HG02763 (cell line): ENCODE measurements around the gene ZNF335.
"Not testable (repeated sequence)": the region's sequence is repeated elsewhere in the genome, so short reads cannot be mapped to it uniquely, and the experiment has no call there.

ENCODE experiments used
- ATAC-seq: cut with Tn5 transposase; IDR thresholded peaks from one replicate; pipeline ENCODE4 v1.9.1; 2021; ENCODE audit warnings: mild to moderate bottlenecking, moderate library complexity; ENCODE audit not compliant: unreplicated experiment

ZNF335 gene

GRCh38 chr20:46004187-46004586, 32.2 kb upstream of the ZNF335 start:
- no peak for ATAC-seq

DNA sequence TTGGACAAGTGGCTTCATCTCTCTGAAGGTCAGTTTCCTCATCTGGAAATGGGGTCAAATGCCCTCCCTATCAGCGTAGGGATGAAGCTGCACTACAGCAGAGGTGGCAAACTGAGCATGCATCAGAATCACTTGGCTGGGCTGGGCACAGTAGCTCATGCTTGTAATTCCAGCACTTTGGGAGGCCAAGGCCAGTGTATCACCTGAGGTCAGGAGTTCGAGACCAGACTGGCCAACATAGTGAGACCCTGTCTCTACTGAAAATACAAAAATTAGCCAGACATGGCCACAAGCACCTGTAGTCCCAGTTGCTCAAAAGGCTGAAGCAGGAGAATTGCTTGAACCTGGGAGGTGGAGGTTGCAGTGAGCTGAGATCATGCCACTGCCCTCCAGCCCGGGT, 30.0 kb upstream of the ZNF335 start:
- no peak for ATAC-seq

- no peak for ATAC-seq
These were observed 29.5 kb upstream of the ZNF335 start for GRCh38 chr20:46001498-46001897.

- no peak for ATAC-seq
These were observed 28.4 kb upstream of the ZNF335 start for GRCh38 chr20:46000262-46000996.

- no peak for ATAC-seq
These were observed 27.7 kb upstream of the ZNF335 start for GRCh38 chr20:45999557-46000261.

- ATAC-seq: no peak
These were observed 26.8 kb upstream of the ZNF335 start for GRCh38 chr20:45998761-45999160.

DNA sequence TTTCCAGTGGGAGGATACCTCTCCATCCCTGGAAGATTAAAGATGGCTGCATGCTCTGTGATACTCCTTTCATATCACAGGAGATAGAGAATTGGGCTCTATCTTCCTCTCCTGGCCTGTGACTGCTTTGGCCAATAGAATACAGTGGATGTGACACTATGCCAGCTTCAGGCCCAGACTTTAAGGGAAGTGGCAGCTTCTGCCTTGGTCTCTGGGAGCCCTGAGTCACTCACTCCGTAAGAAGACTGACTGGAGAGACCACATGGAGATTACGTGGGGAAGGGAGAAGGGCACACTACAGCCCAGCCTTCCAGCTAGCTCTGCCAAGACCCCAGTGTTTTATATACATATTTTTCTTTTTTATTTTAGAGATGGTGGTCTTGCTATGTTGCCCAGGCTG, 26.3 kb upstream of the ZNF335 start:
- ATAC-seq: no peak

DNA sequence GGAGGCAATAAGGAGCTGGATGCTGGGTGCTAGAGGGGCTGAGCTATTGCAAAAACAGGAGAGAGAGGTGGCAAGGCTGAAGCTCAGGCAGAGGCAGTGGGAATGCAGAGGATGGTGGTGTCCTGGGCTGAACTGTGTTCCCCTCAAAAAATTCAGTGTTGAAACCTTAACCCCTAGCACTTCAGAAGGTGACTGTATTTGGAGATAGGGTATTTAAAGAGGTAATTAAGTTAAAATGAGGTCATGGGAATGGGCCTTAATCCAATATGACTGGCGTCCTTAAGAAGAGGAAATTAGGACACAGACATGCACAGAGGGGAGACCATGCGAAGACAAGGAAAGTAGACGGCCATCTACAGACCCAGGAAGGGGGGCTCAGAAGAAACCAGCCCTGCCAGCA, 25.2 kb upstream of the ZNF335 start:
- no peak for ATAC-seq

- ATAC-seq: not testable (repeated sequence)
These were observed 23.6 kb upstream of the ZNF335 start for GRCh38 chr20:45995495-45996097.

DNA sequence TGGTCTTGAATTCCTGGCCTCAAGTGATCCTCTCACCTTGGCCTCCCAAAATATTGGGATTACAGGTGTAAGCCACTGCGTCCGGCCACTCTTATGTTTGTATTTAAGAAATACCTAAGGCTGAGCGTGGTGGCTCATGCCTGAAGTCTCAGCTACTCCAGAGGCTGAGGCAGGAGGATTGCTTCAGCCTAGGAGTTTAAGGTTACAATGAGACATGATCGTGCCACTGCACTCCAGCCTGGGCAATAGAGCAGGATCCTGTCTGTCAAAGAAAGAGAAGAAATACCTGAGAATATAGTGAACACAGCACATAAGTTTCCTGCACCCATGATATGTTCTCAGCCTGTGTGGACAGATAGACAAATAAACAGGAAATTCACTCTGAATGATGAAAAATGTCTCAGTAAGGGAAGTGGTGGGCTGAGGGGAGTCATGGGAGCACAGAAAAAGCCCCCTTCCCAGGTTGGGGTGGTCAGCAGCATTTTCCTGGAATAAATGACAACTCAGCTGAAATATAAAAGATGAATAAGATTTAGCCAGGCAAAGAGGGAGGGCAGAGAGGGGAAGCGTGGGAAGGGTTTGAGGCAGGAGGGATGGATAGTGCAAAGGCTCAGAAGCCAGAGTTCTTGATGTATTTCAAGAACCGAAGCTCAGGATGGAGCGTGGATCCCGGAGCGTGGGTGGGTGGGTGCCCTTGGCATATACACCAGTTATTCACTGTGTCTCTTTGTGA, 22.9 kb upstream of the ZNF335 start:
- no peak for ATAC-seq

DNA sequence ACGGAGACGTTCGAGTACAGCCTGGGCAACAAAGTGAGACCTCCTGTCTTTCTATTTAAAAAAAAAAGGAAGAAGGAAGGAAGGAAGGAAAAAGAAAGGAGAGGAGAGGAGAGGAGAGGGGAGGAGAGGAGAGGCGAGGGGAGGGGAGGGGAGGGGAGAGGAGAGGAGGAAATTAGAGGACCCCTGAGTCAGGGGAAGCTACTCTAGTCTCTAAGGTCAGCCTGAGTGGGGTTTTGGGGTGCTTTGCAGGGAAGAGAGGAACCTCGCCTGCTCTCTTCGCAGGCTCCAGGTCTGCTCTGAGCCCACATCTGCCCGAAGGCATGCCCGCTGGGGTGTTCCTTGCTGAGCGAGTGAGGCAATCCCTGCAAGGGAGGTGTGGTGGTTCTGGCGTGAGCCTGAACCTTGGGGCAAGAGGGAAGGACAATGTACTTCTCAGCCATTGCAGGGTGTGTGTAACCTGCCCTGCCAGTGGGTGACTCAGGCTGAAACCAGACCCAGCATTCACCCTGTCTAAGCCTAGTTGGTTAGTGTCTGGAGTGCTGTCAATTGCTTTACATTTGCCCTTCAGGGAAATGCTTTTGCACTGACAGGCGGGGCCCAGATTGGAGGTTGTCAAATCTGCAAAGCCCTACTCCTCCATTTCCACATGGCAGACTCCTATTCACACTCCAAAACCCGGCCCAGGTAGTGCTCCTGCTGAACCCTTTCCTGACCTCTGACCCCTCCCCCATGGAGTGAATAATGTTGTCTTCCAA, 21.4 kb upstream of the ZNF335 start:
- ATAC-seq: no peak

GRCh38 chr20:45991616-45992015, 19.6 kb upstream of the ZNF335 start:
- no peak for ATAC-seq

GRCh38 chr20:45988830-45989229, 16.8 kb upstream of the ZNF335 start:
- ATAC-seq: not testable (repeated sequence)

DNA sequence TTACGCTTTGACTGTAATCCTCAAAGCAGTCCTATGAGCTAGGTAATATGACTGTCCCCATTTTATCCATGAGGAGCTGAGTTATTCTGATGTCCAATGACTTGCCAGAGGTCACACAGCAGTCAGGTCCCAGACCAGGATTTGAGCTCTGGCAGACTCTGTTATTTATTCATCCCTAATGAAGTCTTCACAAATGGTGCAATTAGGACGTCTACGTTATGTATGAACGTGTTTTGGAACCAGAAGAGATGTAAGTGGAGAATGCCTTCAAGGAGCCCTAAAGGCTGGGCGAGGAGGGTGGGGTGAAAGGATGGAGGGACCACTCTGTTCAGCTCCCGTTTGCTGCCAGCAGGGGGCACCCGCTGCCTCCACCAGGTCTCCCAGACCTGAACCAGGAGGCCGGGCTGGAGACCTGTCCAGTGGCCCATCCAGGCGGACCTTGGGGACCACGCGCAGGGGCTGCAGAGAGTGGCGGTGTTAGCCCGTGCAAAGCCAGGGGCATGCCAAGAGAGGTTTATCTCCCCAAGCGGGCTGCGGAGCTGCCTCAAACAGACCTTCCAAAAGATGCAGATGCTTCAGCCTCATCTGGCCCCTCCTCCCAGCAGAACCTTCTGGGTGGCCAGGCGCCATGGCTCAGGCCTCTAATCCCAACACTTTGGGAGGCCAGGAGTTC, 15.2 kb upstream of the ZNF335 start:
- no peak for ATAC-seq

- ATAC-seq: no peak
These were observed 13.6 kb upstream of the ZNF335 start for GRCh38 chr20:45985573-45985972.

- no peak for ATAC-seq
These were observed 11.3 kb upstream of the ZNF335 start for GRCh38 chr20:45983279-45983743.

DNA sequence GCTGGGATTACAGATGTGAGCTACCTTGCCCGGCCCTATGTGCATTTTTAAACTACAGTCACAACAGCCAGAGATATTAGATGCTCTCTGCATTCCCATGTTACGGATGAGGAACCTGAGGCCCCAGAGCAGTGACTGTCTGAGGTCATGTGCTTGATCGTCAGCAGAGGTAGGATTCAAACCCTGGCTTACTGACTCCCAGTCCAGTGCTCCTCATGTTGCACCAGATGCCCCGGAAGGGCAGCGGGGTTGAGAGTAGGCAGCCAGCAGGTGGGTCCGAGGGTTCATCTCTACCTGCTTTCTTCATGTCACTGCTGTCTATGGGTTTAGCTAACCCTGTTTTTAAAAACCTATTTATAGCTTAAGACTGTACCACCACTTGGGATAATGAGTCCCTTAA, 9.3 kb upstream of the ZNF335 start:
- no peak for ATAC-seq

DNA sequence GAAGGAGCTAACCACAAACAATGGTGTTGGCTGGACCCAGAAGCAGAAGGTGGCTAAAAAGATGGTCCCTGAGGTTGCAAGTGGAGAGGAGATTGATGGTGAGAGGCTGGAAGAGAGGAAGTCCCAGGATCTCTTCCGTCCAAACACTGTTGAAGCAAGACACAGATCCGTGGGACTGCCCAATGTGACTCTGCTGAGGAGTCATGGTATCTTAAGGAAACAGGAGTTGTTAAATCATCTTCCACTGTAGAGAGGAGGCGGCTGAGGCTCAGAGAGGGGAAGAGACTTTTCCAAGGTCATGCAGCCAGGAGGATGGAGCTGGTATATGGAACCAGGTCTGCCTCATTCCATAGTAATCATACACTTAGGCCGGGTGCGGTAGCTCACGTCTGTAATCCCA, 4.1 kb upstream of the ZNF335 start:
- ATAC-seq: no peak

- no peak for ATAC-seq
These were observed 3.7 kb upstream of the ZNF335 start for GRCh38 chr20:45975686-45976085.

- ATAC-seq: no peak
These were observed 3.0 kb upstream of the ZNF335 start for GRCh38 chr20:45974896-45975565.
